Measurements from ENCODE around the gene NACC2.

NACC2 gene

GRCh38 chr9:136015656-136016571, 79.2 kb downstream of the NACC2 start:
- Histone ChIP-seq H3K9ac (ENCODE audit: low read depth, low read length) (no peak overlapping the region), H3K4me1 (ENCODE audit: insufficient read depth, low read length) (peaks cover 15% of the 10 kb centered on the region), H3K9me3 (ENCODE audit: control insufficient read depth, insufficient read depth, low read length) (no peaks in the 10 kb centered on the region), H3K36me3 (ENCODE audit: insufficient read depth, low read length) (no peaks in the 10 kb centered on the region)

- Histone ChIP-seq H3K9ac (ENCODE audit: low read depth, low read length) (no peak overlapping the region), H3K36me3 (ENCODE audit: insufficient read depth, low read length) (no peaks in the 10 kb centered on the region)
These were observed 80.0 kb downstream of the NACC2 start for GRCh38 chr9:136014924-136015633.

GRCh38 chr9:136014147-136014923, 80.8 kb downstream of the NACC2 start:
- Histone ChIP-seq H3K9me3 (ENCODE audit: control insufficient read depth, insufficient read depth, low read length) (no peaks in the 10 kb centered on the region), H3K4me1 (ENCODE audit: insufficient read depth, low read length) (peaks cover 11% of the 10 kb centered on the region; the same call in 1 of the 2 replicates), H3K9ac (ENCODE audit: low read depth, low read length) (no peak overlapping the region), H3K36me3 (ENCODE audit: insufficient read depth, low read length) (no peaks in the 10 kb centered on the region)

More at GRCh38 chr9:136014924-136015633, 80.0 kb downstream of the NACC2 start:
- no peaks in the 10 kb centered on the region for H3K9me3 ChIP-seq (ENCODE audit: control insufficient read depth, insufficient read depth, low read length)
- peaks cover 11% of the 10 kb centered on the region; the same call in 1 of the 2 replicates for H3K4me1 ChIP-seq (ENCODE audit: insufficient read depth, low read length)

- H3K4me1 ChIP-seq (ENCODE audit: insufficient read depth, low read length) = peaks cover 16% of the 10 kb centered on the region; the same call in 1 of the 2 replicates
- H3K9me3 ChIP-seq (ENCODE audit: control insufficient read depth, insufficient read depth, low read length) = no peaks in the 10 kb centered on the region
- H3K36me3 ChIP-seq (ENCODE audit: insufficient read depth, low read length) = no peaks in the 10 kb centered on the region
- no peak overlapping the region for H3K9ac ChIP-seq (ENCODE audit: low read depth, low read length)
These were observed 81.5 kb downstream of the NACC2 start for GRCh38 chr9:136013524-136014034.

GRCh38 chr9:136013116-136013515, 82.0 kb downstream of the NACC2 start:
- Histone ChIP-seq H3K36me3 (ENCODE audit: insufficient read depth, low read length) (no peaks in the 10 kb centered on the region), H3K4me1 (ENCODE audit: insufficient read depth, low read length) (peaks cover 18% of the 10 kb centered on the region; the same call in 1 of the 2 replicates), H3K9me3 (ENCODE audit: control insufficient read depth, insufficient read depth, low read length) (no peaks in the 10 kb centered on the region), H3K9ac (ENCODE audit: low read depth, low read length) (no peak overlapping the region)

GRCh38 chr9:136012651-136013050, 82.4 kb downstream of the NACC2 start:
- peaks cover 22% of the 10 kb centered on the region; the same call in 1 of the 2 replicates for H3K4me1 ChIP-seq (ENCODE audit: insufficient read depth, low read length)
- no peaks in the 10 kb centered on the region for H3K9me3 ChIP-seq (ENCODE audit: control insufficient read depth, insufficient read depth, low read length)
- no peaks in the 10 kb centered on the region for H3K36me3 ChIP-seq (ENCODE audit: insufficient read depth, low read length)
- H3K9ac ChIP-seq (ENCODE audit: low read depth, low read length) = no peak overlapping the region

- H3K4me1 ChIP-seq (ENCODE audit: insufficient read depth, low read length) = peaks cover 29% of the 10 kb centered on the region; the same call in 1 of the 2 replicates
- no peak overlapping the region for H3K9ac ChIP-seq (ENCODE audit: low read depth, low read length)
These were observed 83.2 kb downstream of the NACC2 start for GRCh38 chr9:136011703-136012496.

GRCh38 chr9:136011376-136011702, 83.8 kb downstream of the NACC2 start:
- Histone ChIP-seq H3K36me3 (ENCODE audit: insufficient read depth, low read length) (no peaks in the 10 kb centered on the region), H3K9ac (ENCODE audit: low read depth, low read length) (no peak overlapping the region), H3K4me1 (ENCODE audit: insufficient read depth, low read length) (peaks cover 33% of the 10 kb centered on the region), H3K9me3 (ENCODE audit: control insufficient read depth, insufficient read depth, low read length) (no peaks in the 10 kb centered on the region)

More at GRCh38 chr9:136011703-136012496, 83.2 kb downstream of the NACC2 start:
- Histone ChIP-seq H3K9me3 (ENCODE audit: control insufficient read depth, insufficient read depth, low read length) (no peaks in the 10 kb centered on the region), H3K36me3 (ENCODE audit: insufficient read depth, low read length) (no peaks in the 10 kb centered on the region)

- no peaks in the 10 kb centered on the region for H3K9me3 ChIP-seq (ENCODE audit: control insufficient read depth, insufficient read depth, low read length)
- no peaks in the 10 kb centered on the region for H3K36me3 ChIP-seq (ENCODE audit: insufficient read depth, low read length)
- H3K4me1 ChIP-seq (ENCODE audit: insufficient read depth, low read length) = peaks cover 36% of the 10 kb centered on the region
- H3K9ac ChIP-seq (ENCODE audit: low read depth, low read length) = no peak overlapping the region
These were observed 84.3 kb downstream of the NACC2 start for GRCh38 chr9:136010615-136011361.

- Histone ChIP-seq H3K36me3 (ENCODE audit: insufficient read depth, low read length) (no peaks in the 10 kb centered on the region), H3K9ac (ENCODE audit: low read depth, low read length) (no peak overlapping the region), H3K4me1 (ENCODE audit: insufficient read depth, low read length) (peaks cover 42% of the 10 kb centered on the region), H3K9me3 (ENCODE audit: control insufficient read depth, insufficient read depth, low read length) (no peaks in the 10 kb centered on the region)
These were observed 84.9 kb downstream of the NACC2 start for GRCh38 chr9:136010176-136010575.

- no peak overlapping the region for H3K9ac ChIP-seq (ENCODE audit: low read depth, low read length)
- no peaks in the 10 kb centered on the region for H3K9me3 ChIP-seq (ENCODE audit: control insufficient read depth, insufficient read depth, low read length)
- no peaks in the 10 kb centered on the region for H3K36me3 ChIP-seq (ENCODE audit: insufficient read depth, low read length)
- peaks cover 47% of the 10 kb centered on the region for H3K4me1 ChIP-seq (ENCODE audit: insufficient read depth, low read length)
These were observed 85.6 kb downstream of the NACC2 start for GRCh38 chr9:136009516-136009915.

- Histone ChIP-seq H3K9ac (ENCODE audit: low read depth, low read length) (no peak overlapping the region), H3K36me3 (ENCODE audit: insufficient read depth, low read length) (no peaks in the 10 kb centered on the region), H3K9me3 (ENCODE audit: control insufficient read depth, insufficient read depth, low read length) (no peaks in the 10 kb centered on the region), H3K4me1 (ENCODE audit: insufficient read depth, low read length) (peaks cover 54% of the 10 kb centered on the region)
These were observed 86.4 kb downstream of the NACC2 start for GRCh38 chr9:136008693-136008997.
